ENCODE results near the gene RAB11FIP3. TPM values are rescaled to one million over a fixed set of nuclear protein-coding genes. Genes with fewer than 3 reads are reported as not detected.

Gene RAB11FIP3
- total and polyA plus RNA-seq, 9 of the 15 experiments (the other 6 are each of a cell fraction or from before 2014, with no cell fraction given), result 0.46 to 13.1 (median 4.3) TPM

DNA sequence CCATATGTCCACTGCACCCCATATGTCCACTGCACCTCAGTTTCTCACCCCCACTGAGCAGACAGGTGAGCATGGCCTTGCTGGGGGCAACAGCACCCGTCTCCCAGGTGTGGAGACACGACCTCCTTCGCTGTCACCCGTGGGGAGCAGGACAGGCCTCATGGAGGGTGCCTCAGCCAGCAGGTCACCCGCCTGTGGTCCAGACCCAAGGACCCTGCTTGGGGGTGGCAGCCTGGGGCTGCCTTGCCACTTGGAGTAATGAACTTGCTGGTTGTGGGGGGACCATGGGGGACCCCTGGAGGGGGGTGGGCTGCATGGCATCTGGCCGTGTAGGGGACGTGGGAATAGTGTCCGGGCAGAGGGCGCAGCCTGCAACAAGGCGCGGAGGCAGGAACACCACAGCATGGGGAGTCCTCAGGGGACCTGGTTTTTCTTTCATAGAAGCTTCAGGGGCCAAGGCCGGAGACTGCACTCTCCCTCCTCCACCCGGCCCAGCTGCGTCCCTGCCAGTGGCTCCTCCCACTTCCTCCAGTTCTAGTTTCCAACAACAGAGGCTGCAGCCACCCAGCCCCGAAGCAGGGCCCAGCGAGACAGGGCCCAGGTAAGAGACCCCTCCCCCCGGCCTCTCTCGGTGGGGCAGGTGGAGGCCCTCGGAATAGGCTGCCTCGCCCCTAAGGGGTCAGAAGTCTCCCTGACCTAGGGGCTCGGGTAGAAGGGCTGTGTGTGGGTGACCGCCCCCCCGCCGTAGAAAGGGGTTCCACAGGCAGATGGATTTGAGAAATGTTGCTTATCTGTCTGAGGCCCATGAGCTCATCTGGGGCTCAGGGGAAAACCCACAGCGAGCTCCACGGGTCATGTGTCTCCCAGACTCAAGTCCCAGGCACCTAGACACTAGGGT is 141.3 kb downstream of the RAB11FIP3 start, which contains the start of gene NHLRC4 (continued):
- TF ChIP-seq, protein P1, sequence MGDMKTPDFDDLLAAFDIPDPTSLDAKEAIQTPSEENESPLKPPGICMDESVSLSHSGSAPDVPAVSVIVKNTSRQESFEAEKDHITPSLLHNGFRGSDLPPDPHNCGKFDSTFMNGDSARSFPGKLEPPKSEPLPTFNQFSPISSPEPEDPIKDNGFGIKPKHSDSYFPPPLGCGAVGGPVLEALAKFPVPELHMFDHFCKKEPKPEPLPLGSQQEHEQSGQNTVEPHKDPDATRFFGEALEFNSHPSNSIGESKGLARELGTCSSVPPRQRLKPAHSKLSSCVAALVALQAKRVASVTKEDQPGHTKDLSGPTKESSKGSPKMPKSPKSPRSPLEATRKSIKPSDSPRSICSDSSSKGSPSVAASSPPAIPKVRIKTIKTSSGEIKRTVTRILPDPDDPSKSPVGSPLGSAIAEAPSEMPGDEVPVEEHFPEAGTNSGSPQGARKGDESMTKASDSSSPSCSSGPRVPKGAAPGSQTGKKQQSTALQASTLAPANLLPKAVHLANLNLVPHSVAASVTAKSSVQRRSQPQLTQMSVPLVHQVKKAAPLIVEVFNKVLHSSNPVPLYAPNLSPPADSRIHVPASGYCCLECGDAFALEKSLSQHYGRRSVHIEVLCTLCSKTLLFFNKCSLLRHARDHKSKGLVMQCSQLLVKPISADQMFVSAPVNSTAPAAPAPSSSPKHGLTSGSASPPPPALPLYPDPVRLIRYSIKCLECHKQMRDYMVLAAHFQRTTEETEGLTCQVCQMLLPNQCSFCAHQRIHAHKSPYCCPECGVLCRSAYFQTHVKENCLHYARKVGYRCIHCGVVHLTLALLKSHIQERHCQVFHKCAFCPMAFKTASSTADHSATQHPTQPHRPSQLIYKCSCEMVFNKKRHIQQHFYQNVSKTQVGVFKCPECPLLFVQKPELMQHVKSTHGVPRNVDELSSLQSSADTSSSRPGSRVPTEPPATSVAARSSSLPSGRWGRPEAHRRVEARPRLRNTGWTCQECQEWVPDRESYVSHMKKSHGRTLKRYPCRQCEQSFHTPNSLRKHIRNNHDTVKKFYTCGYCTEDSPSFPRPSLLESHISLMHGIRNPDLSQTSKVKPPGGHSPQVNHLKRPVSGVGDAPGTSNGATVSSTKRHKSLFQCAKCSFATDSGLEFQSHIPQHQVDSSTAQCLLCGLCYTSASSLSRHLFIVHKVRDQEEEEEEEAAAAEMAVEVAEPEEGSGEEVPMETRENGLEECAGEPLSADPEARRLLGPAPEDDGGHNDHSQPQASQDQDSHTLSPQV (IDR thresholded peaks at IDR 0.05), result peak; percentile 83
- TF ChIP-seq U2AF2 (optimal IDR thresholded peaks at IDR 0.05; ENCODE audit: low read depth, low read length), result no peak
- 0 out of 2 replicates have a peak, but pooled peaks have one; percentile 19 for TF ChIP-seq ZNF143 (CRISPR knock-in tag; IDR thresholded peaks at IDR 0.05)
- TF ChIP-seq, protein P2, sequence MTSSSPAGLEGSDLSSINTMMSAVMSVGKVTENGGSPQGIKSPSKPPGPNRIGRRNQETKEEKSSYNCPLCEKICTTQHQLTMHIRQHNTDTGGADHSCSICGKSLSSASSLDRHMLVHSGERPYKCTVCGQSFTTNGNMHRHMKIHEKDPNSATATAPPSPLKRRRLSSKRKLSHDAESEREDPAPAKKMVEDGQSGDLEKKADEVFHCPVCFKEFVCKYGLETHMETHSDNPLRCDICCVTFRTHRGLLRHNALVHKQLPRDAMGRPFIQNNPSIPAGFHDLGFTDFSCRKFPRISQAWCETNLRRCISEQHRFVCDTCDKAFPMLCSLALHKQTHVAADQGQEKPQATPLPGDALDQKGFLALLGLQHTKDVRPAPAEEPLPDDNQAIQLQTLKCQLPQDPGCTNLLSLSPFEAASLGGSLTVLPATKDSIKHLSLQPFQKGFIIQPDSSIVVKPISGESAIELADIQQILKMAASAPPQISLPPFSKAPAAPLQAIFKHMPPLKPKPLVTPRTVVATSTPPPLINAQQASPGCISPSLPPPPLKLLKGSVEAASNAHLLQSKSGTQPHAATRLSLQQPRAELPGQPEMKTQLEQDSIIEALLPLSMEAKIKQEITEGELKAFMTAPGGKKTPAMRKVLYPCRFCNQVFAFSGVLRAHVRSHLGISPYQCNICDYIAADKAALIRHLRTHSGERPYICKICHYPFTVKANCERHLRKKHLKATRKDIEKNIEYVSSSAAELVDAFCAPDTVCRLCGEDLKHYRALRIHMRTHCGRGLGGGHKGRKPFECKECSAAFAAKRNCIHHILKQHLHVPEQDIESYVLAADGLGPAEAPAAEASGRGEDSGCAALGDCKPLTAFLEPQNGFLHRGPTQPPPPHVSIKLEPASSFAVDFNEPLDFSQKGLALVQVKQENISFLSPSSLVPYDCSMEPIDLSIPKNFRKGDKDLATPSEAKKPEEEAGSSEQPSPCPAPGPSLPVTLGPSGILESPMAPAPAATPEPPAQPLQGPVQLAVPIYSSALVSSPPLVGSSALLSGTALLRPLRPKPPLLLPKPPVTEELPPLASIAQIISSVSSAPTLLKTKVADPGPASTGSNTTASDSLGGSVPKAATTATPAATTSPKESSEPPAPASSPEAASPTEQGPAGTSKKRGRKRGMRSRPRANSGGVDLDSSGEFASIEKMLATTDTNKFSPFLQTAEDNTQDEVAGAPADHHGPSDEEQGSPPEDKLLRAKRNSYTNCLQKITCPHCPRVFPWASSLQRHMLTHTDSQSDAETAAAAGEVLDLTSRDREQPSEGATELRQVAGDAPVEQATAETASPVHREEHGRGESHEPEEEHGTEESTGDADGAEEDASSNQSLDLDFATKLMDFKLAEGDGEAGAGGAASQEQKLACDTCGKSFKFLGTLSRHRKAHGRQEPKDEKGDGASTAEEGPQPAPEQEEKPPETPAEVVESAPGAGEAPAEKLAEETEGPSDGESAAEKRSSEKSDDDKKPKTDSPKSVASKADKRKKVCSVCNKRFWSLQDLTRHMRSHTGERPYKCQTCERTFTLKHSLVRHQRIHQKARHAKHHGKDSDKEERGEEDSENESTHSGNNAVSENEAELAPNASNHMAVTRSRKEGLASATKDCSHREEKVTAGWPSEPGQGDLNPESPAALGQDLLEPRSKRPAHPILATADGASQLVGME (CRISPR knock-in tag; IDR thresholded peaks at IDR 0.05), result no peak
- TF ChIP-seq, protein P3, sequence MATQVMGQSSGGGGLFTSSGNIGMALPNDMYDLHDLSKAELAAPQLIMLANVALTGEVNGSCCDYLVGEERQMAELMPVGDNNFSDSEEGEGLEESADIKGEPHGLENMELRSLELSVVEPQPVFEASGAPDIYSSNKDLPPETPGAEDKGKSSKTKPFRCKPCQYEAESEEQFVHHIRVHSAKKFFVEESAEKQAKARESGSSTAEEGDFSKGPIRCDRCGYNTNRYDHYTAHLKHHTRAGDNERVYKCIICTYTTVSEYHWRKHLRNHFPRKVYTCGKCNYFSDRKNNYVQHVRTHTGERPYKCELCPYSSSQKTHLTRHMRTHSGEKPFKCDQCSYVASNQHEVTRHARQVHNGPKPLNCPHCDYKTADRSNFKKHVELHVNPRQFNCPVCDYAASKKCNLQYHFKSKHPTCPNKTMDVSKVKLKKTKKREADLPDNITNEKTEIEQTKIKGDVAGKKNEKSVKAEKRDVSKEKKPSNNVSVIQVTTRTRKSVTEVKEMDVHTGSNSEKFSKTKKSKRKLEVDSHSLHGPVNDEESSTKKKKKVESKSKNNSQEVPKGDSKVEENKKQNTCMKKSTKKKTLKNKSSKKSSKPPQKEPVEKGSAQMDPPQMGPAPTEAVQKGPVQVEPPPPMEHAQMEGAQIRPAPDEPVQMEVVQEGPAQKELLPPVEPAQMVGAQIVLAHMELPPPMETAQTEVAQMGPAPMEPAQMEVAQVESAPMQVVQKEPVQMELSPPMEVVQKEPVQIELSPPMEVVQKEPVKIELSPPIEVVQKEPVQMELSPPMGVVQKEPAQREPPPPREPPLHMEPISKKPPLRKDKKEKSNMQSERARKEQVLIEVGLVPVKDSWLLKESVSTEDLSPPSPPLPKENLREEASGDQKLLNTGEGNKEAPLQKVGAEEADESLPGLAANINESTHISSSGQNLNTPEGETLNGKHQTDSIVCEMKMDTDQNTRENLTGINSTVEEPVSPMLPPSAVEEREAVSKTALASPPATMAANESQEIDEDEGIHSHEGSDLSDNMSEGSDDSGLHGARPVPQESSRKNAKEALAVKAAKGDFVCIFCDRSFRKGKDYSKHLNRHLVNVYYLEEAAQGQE (IDR thresholded peaks at IDR 0.05; ENCODE audit: borderline replicate concordance), result no peak
- TF ChIP-seq, protein P3 (CRISPR knock-in tag; IDR thresholded peaks at IDR 0.05; ENCODE audit: low read depth), result 0 out of 2 replicates have a peak, but pooled peaks have one; percentile 39
- TF ChIP-seq CREB1 (IDR thresholded peaks at IDR 0.05), result no peak; the same call in 1 of the 2 replicates
- TF ChIP-seq CREB1 (CRISPR knock-in tag; IDR thresholded peaks at IDR 0.05), result no peak

Data from K562 (cell line).